HG02840 (cell line): ENCODE measurements around the gene EPB41.
"Not testable (repeated sequence)": the region's sequence is repeated elsewhere in the genome, so short reads cannot be mapped to it uniquely, and the experiment has no call there.

Source experiments
- ATAC-seq: cut with Tn5 transposase; IDR thresholded peaks from one replicate; pipeline ENCODE4 v1.9.1; 2021; ENCODE audit warnings: mild to moderate bottlenecking, moderate library complexity, moderate number of reproducible peaks; ENCODE audit not compliant: unreplicated experiment, low FRiP score

EPB41 gene

DNA sequence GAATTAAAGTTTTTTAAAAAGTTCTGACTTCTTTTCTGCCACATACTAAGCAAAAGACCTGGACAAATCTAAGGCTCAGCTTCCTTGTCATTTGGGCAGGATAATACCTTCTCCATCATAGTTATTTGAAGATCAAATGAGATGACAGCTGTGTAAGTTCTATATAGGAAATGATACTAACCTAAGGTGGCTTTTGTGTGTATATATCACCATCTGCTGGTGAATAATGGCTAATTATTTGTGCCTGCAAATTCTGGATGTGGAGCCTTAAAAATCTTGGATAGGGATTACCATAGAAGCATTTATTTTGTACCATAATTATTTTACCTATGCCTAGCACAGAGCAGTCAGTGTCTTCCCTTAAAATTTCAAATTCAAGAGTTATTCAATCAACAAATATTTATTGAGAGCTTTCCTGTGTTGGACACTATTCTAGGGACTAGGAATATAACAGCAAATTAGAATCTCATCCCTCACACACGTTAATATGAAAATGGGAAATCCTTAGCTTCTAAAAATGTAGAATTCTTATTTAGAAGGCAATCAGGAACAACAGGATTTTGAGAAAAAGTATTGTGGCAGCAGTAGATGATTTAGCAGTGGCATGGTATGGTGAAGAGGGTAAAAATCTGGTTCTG is 119.6 kb downstream of the EPB41 start:
- no peak for ATAC-seq

DNA sequence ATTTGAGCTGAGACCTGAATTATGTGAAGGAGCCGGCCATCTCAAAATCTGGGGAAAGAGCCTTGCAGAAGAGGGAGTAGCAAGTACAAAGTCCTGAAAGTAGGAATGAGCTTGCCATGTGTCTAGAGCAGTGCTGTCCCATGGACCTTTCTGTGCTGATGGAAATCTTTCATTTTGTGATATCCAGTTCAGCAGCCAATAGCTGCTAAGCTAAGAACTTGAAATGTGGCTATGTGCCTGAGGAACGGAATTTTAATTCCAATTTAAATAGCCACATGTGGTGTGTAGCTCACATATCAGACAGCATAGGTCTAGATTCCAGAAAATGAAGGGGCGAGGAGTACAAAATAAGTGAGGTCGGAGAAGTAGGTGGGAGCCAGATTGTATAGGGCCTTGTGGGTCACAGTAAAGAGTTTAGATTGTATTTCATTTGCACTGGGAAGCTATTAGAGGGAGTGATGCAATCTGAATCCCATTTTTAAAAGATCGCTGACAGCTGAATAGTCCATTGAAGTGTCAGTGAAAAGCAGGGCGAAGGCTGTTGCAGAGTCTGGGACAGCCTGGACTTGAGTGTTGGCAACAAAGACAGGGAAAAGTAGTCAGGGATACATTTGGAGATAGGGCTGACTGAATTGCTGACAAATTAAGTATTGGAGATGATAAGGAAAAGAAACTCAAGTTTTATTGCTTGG is 129.1 kb downstream of the EPB41 start:
- no peak for ATAC-seq

DNA sequence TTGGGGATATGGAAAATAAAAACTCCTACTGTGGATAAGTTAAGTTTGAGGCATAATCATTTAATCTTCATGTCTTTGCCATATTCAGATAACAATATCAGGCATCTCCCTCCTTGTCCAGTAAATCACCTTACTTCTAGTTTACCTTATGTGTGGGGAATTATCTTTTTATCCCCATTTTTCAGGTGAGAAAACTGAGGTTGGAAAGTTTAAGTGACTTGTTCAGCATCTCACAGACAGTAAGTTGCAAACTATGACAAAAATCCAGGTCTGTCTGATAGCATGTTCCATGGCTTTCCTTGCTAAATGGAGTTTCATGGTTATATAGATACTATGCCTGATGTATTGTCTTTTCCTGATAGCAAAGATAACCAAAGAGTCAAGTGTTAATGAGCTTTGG is 129.6 kb downstream of the EPB41 start:
- ATAC-seq, result no peak

DNA sequence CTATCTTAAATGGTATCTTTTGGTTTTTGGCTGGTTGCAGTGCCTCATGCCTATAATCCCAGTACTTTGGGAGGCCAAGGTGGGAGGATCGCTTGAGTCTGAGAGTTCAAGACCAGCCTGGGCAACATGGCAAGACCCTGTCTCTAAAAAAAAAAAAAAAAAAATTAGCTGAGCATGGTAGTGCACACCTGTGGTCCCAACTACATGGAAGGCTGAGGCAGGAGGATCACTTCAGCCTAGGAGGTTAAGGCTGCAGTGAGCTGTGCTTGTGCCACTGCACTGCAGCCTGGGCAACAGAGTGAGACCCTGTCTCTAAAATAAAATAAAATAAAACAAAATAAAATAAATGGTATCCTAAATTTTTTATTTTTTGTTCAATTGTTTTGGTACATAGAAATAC is 131.3 kb downstream of the EPB41 start:
- ATAC-seq, result not testable (repeated sequence)

GRCh38 chr1:29047142-29047541 is 132.8 kb downstream of the EPB41 start:
- no peak for ATAC-seq

DNA sequence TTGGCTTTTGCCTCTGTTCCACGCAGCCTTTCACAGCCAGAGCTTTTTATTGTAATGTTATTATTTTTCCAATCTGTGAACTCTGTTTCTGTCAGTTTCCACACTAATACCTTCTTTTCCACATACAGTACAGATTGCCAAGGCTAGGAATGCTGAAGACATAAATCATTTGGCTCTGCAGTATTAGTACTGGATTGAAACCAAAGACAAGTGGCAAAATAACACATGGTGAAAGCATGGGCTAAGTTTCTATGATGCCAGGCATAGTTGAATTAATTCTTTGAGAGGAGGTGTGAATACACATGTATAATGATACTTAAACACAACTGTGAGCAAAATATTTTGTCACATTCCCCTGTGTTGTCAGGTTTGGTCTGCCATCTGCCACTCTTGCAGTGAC is 135.8 kb downstream of the EPB41 start:
- no peak for ATAC-seq

DNA sequence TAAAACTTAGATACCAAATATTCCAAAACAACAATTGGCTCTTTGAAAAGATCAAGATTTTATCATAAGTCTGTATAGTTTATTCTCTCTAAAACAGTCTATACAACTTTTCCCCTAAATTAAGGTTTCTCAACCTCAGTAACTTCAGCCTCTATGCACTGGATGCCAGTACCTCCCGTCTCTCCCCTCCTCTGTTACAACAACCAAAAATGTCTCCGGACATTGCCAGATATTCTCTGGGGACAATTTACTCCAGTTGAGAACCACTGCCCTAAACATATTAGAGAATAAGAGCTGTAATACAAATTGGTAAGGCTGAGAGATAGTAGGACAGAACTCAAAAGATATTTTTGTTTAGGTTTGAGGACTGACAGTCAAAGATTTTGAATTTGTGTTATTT is 137.7 kb downstream of the EPB41 start:
- no peak for ATAC-seq

DNA sequence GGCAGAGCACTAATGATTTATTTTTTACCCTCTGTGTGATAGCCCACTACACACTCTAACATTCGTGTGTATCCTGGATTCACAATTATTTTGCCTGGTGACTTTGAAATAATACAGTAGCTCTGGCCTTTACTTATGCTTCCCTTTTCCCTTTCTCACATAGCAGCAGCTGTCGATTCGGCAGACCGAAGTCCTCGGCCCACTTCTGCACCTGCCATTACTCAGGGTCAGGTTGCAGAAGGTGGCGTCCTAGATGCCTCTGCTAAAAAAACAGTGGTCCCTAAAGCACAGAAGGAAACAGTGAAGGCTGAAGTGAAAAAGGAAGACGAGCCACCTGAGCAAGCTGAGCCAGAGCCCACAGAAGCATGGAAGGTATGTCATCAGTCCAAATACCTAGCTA is 138.6 kb downstream of the EPB41 start:
- no peak for ATAC-seq

DNA sequence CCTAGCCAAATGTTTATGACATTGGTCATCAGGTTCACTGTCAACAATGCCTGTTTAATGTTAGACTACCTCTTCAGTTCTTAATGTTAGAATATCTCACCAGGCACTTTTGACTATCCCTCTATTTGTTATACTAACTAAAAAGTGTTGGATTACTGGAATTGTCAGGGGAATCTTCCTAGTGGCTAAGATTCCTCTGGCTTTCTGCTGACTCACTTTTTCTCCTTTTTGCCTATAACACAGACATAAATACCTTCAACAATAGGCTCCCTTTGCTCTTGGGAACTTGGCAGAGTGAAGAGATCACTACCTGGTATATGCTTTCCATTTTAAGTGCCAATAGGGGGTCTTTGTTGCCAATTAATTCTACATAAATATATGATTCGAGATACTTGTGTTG is 140.8 kb downstream of the EPB41 start:
- no peak for ATAC-seq

GRCh38 chr1:29056256-29056655 is 141.9 kb downstream of the EPB41 start:
- no peak for ATAC-seq

GRCh38 chr1:29057700-29058099 is 143.3 kb downstream of the EPB41 start:
- no peak for ATAC-seq

DNA sequence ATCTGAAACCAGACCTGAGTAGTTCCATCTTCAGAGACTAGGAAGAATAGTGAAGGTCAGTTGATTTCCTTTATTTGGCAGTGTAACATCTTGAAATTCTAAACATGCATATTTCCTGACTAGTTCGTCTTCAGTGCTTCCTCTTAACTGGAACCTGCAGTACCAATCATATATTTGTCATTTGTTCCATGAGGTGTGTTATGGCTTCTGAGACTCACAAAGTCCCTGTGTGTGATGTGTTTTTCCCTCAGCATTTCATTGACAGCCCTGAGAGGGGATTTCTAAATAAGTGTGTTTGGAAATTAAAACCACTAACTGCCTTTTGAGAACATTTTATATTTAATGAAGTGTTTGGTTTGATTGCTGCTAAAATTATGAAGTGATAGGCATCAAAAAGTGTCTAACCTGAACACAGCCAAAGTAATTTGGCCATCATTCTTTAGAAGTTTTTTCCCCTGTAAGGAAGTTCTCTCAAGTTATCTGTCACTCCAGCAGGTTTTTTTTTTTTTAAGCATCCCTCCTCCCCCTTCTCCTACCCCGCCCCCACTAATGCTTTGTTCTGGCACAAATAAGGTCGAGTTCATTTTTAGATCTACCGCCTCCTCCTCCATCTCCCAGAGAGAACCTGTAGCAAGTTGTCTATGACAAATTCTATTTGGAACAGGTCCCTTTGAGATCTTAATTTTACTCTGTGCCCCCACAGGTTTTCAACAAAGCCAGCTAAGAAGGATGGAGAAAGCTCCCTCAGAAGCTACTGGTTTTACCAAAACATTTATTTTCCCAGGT is 148.0 kb downstream of the EPB41 start:
- no peak for ATAC-seq

DNA sequence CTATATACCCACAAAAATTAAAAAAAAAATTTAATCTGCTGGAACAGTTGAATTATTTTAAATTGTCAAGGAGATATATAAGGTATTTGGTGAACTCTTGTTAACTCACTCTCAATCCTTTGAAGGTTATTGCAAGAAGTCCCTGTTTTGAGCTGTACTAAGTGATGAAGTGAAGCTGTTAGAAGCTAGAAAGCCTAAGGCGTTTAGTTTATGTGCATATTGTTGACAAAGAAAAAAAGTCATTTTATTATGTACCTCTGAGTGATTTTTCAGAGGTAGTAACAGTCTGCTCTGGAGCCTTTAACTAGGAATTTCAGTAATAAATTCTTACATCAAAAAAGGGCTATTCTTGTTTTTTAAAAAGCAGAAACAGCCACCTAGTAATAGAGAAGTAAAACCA is 149.7 kb downstream of the EPB41 start:
- no peak for ATAC-seq

- no peak for ATAC-seq
Measured at GRCh38 chr1:29077155-29077554, 162.8 kb downstream of the EPB41 start.

- ATAC-seq, result not testable (repeated sequence)
Measured at GRCh38 chr1:29079916-29080629, 165.7 kb downstream of the EPB41 start.

- ATAC-seq, result no peak
Measured at GRCh38 chr1:29081201-29081600, 166.8 kb downstream of the EPB41 start.

DNA sequence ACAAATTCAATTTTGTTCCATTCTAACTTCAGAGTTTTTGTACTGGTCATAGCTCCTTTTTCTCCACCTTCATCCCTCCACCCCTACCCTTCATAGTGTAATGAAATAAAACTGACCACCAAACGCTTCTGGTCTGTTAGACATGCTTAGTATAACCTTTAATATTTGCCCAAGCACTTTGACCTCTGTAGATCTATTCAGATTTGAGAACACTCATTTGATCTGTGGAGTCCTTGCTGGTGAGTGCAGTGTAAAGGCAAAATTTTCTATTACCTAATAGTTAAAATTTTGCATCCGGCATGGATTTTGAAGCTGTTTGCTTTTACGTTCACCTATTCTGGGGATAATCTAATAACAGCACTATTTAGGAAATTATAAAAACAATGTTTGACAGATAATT is 168.2 kb downstream of the EPB41 start:
- ATAC-seq, result no peak

DNA sequence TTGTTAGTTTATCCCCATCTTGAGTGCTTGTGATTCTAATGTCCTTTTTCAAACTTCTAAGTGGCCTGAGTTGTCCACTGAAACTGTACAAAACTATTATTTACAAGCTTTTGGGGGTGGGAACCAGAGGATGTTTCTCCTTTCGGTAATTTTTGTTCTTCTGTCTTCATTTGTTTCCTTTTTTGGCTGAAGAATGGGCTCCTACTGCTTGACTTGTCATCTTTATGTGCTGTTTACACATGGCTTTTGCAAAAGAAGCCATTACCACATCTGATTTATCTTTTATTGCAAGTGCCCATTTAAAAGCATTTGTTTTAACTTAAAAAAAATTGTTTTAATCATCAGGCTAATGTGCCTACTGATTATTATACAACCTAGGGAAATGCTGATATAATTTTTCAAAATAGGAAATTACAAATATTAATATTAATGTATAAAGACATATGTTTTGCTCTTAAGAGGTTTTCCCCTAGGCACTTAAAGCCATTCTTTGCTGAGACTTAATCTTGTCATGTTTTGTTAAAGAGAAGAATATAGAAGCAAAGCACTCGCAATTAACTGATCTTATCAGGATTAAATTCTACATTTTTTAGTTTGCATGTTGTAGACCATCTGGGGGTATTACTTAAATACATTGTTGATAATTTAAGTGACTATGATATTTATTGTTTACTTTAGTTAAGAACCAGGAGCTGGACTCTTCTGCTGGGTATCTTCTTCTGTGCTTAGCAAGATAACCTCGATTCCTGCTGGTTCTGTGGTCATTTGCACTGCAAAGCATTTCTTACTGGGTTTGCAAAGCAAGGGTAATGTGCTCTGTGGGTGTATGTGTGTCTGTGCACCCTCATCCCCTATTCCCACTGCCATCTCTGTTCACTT is 169.2 kb downstream of the EPB41 start:
- no peak for ATAC-seq

GRCh38 chr1:29084196-29084521 is 169.8 kb downstream of the EPB41 start:
- ATAC-seq, result no peak

GRCh38 chr1:29090937-29091618 is 176.7 kb downstream of the EPB41 start:
- no peak for ATAC-seq
